B cell (primary cell): Measurements from ENCODE around the gene ZBTB8B.

Source experiments
- CTCF ChIP-seq: fragments of 200-600 bp; IDR thresholded peaks from one replicate; pipeline ENCODE4 v1.8.0; 2022; ENCODE audit warnings: antibody characterized with exemption, mild to moderate bottlenecking
- EZH2 ChIP-seq: IDR thresholded peaks from 2 replicates; pipeline ENCODE4 v1.6.1; 2012; ENCODE audit warnings: borderline replicate concordance, low read depth, mild to moderate bottlenecking, moderate library complexity, low read length; ENCODE audit not compliant: insufficient read depth, poor library complexity, severe bottlenecking

- TF ChIP-seq EZH2 (no peak), CTCF (no peak)
Measured at GRCh38 chr1:32480761-32481160, 15.9 kb downstream of the ZBTB8B start.
